Measurements from ENCODE around the gene ASPDH.

The ASPDH gene

DNA sequence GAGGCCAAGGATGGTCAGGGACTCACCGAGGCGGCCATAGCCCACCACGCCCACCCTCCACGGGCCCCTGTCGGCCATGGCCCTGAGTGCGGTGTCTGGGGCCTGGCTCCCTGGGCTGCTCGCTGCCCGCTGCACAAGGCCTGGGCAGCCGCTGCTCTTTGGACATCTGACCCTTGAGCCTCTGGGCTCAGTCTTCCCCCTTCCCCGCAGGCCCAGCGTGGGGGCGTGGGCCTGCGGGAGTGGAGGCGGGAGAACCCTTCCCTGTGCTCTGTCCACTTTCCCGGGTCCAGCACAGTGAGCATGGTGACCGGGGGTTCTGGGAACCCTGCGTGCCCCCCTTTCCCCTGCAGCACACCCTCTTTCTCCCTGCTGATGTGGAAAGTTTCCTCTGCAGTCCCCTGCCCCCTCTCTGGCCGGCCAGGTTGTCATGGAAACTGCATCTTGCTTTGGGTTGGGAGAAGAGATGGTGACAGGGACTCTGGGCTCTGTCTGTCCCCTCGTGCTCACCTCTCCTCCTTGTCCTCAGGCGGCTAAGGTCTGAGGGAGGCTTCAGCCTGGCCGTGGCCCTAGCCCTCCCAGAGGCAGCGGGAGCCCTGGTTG, at the start of gene ASPDH:
Gene ASPDH, minus strand, starts transcription at position 168 of the 600 bp plus-strand sequence. Its CDS starts 90 bp downstream, at position 78.
- DNase-seq (ENCODE audit: low spot score) = no peak

- DNase-seq (ENCODE audit: low spot score) = no peak
Observed at GRCh38 chr19:50562996-50563395, 49.3 kb upstream of the ASPDH start.

- no peak for DNase-seq (ENCODE audit: low spot score)
Observed at GRCh38 chr19:50562329-50562728, 48.6 kb upstream of the ASPDH start.

DNA sequence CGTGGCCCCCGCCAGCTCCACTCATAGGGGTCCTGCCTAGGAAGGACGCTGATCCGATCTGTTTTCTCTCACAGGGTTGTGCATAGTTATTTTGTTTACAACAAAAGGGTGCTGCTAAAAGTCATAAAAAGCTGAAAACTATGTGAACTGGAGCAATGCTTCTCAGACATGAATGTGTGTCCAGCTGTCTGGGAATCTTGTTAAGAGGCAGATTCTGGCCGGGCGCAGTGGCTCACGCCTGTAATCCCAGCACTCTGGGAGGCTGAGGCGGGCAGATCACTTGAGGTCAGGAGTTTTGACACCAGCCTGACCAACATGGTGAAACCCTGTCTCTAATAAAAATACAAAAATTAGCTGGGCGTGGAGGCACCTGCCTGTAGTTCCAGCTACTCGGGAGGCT, 45.9 kb upstream of the ASPDH start:
- DNase-seq (ENCODE audit: low spot score) = no peak

DNA sequence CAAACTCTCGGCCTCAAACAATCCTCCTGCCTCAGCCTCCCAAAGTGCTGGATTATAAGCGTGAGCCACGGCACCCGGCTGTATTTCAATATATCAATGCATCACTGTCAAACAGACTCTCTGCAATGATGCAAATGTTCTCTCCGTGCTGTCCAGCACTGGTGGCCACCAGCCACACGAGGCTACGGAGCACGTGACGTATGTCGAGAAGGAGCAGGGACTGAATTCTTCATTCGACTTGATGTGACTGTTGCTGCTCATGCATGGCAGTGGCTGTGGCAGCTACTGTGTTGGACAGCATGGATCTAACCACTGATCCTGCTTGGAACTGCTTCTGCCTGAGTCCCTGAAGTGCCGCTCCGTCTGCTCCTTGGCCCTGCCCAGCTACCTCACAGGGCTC, 44.7 kb upstream of the ASPDH start:
- no peak for DNase-seq (ENCODE audit: low spot score)

GRCh38 chr19:50558039-50558438, 44.3 kb upstream of the ASPDH start:
- DNase-seq (ENCODE audit: low spot score) = no peak

DNA sequence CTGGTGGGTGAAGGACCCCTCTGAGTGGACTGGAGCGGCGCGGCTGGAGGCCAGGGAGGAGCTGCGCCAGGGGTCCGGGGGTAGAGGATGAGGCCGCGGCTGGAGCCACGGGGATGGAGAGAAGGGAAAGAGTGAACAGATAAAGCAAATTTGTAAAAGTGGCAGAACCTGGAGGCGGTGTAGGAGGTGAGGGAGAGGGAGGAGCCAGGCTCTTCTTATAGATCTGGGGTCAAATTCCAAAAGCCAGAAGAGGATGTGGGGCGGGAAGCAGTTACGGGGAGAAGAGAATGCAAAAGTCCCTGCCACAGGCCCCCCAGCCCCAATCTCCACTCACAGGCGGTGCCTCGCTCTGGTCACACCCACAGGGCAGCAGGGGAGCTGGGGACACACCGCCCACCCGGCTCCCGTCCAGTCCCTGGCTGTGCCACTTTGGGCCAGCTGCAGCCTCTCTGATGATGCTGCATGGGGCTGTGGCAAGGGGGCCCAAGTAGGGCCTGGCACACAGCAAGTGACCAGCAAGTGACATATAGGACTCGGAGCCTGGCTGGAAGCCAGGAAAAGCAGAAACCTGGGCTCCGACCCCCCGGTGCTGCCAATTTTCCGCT, 43.4 kb upstream of the ASPDH start:
- no peak for DNase-seq (ENCODE audit: low spot score)

DNA sequence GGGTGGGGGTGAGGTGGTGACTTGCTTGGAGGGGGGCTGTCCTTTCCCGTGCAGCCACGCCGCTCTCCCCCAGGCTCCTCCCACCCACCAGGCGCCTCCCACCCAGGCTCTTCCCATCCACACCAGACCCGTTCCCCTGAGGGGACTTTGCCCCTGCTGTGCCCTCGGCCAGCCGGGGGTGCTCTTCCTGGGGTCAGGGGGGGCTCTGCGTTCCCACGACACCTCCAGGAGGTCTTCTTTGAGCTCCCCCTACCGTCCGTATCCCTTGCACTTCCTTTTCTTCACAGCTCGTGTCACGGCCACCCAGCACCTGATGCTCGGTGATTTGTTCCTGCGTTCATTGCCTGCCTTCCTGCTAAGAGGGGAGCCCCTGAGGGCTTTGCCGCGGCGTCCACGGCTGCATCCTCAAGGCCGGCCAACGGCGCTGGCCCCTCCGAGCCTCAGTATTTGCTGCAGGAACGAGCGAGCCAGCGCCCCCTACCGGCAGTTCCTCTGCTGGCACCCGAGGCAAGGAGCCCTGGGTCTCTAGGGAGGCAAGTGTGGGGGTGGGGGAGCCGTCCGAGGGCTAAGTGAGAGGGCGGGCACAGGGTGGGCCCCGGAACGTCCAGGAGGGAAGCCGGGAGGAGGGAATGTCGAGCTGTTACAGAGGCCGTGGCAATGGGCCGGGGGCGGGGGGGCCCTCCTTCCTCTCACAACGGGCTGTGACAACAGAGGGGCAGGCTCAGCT, 42.7 kb upstream of the ASPDH start:
- DNase-seq (ENCODE audit: low spot score) = peak; percentile 84

DNA sequence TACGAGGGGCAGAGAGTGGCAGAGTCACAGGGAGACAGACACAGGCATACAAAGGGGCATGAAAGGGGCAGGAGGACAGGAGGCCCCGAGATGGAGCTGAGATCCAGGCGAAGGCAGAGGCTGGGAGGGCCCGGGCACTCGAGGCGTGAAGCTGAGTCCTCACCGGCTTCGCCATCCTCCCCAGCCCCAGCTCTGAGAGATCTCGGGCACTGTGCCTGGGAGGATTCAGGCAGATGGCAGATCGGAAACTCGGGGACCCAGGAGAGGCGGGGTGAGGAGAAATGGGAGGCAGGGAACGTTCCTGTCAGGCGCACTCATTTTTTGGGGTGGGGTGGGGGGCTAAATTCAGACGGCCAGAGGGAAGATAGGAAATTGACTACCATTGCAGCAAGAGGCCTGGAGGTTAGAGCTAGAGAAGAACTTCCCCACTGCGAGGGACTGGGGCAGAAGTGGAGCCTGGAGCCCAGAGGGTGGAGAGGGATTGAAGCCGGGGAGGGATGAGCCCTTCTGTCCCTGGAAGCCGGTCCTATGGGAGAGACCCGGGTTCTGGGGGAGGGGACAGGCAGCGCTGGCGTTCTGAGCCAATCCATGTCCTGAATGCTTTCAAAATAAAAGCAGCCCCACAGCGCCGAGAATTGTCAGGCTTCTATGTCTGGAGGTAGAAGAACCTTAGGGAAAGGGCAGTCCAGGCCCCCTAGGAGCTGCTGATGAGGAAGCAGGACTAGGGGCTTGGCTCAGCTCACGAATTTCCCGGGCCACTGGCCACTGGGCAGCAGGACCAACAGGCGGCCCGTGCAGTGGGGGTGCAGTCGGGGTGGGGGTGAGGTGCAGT, 42.0 kb upstream of the ASPDH start:
- DNase-seq (ENCODE audit: low spot score) = no peak

DNA sequence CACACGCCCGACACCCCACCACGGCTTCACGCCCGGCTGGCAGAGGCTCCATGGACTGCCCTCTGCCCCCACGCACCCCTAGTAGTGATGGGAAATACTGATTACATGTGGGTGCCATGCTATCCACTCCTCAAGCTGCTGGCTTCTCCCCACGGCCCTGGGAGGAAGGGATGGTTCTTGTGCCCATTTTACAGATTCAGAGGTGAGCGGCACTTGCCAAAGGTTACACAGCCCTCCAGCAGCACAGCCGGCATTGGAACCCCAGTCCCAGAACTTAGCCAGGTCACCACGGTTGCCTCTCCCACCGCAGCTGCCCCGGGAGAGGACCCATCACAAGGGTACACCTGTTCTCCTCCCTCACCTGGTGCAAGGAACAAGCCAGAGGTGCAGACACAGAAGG, 41.3 kb upstream of the ASPDH start:
- no peak for DNase-seq (ENCODE audit: low spot score)

GRCh38 chr19:50554212-50554611, 40.5 kb upstream of the ASPDH start:
- no peak for DNase-seq (ENCODE audit: low spot score)

DNA sequence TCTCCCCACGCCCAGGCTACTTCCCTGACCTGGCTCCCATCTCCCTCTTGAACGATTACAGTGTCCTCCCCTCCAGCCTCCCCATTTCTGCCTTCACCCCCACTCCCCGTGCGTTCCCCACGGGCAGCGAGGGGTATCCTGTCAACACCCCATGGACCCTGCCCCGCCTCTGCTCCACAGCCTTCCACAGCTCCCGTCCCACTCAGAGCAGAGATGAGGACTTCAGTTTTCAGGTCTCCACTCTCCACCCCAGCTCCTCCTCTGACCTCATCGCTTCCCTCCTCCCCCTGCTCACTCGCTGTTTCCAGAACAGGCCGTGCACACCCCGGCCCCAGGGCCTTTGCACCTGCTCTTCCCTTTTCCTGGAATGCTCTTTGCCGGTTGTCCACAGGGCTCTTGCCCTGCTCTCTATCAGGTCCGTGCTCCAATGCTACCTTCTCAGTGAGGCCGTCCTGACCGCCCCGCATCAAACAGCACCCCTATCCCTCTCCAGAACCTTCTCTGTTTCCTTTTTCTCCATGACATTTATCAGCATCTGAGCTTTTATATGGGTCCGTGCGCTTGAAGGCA, 39.5 kb upstream of the ASPDH start:
- no peak for DNase-seq (ENCODE audit: low spot score)

DNA sequence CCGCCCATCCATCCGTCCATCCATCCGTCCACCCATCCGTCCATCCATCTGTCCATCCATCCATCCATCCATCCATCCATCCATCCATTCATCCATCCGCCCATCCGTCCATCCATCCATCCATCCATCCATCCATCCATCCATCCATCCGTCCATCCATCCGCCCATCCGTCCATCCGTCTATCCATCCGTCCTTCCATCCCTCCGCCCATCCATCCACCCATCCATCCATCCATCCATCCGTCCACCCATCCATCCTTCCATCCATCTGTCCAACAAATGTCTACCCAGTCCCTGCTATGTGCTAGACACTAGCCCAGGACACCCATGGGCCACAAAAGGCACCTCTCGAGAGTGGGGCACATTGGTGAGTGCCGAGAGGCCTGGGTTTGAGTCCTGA, 38.8 kb upstream of the ASPDH start:
- no peak for DNase-seq (ENCODE audit: low spot score)

- no peak for DNase-seq (ENCODE audit: low spot score)
Observed at GRCh38 chr19:50551715-50552187, 38.0 kb upstream of the ASPDH start.

DNA sequence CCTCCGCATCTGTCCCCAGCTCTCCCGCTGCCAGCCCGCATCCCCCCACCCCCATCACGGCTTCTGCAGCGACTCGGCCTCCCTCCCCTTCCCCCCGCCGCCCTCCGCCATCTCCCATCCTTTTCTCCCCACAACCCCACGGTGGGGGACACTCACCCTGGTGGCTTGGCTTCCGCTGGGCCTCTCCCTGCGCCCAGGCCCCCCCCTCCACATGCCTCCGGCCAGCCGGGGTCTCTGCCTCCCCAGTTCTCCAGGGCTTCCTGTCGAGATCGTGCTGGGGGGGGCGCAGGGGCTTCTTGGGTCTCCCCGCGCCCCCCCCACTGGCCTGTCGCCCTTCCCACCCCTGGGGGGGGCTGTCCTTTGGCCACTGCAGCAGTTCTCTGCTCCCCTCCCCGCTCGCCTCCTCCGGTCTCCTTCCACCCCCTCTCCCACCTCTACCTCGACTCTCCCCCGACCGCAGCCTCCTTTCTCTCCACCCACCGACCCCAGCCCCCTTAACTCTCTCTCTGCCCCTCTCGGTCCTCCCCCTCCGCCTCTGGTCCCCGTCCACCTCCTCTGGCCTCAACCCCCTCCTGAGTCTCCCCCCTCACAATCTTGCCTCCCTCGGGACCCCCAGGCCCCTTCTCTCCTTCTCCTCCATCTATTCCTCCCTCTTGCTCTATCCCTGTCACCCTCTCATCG, 37.5 kb upstream of the ASPDH start:
- no peak for DNase-seq (ENCODE audit: low spot score)

DNA sequence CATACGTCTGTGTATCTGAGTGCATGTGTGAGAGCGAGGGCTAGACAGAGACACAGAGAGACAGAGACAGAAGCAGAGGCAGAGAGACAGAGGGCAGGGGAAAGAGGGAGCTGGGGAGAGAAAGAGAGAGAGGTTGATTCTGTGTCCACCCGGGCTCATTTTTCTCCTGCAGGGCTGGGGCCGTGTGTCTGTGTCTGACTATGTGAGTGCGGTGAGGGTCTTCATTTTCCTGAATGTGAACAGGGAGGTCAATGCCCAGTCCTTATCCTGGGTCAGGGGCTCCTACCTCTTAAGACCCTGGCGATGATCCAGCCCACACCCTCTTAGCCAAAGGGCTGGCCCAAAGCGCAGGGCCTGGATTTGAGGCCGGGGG, 36.9 kb upstream of the ASPDH start:
- no peak for DNase-seq (ENCODE audit: low spot score)

DNA sequence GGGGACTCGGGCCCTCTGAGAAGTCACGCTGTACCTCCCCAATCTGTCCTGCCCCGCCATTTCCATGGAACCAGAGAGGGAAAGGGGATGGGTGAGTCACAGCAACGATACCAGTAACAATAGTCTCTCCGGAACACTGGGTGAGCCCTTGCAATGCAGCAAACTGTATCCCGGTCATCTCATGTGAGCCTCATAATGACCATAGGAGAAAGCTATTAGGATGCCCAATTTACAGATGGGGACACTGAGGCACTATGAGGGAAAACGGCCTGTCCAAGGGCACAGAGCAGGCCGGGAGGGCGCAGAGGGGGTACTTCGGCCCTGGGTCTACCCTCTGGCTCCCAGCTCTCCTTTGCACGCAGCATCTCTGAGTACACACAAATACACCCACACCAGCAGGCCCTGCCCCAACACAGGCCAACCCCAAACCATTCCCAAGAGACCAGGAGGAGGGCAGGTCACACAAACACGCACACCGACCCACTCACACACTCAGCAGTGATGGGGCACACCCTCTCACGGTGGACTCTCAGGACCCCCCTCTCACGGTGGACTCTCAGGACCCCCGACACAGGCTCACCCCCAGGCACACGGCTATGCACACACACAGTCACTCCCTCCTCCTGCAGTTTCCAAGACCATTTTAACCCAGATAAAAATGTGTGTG, 36.3 kb upstream of the ASPDH start:
- no peak for DNase-seq (ENCODE audit: low spot score)

DNA sequence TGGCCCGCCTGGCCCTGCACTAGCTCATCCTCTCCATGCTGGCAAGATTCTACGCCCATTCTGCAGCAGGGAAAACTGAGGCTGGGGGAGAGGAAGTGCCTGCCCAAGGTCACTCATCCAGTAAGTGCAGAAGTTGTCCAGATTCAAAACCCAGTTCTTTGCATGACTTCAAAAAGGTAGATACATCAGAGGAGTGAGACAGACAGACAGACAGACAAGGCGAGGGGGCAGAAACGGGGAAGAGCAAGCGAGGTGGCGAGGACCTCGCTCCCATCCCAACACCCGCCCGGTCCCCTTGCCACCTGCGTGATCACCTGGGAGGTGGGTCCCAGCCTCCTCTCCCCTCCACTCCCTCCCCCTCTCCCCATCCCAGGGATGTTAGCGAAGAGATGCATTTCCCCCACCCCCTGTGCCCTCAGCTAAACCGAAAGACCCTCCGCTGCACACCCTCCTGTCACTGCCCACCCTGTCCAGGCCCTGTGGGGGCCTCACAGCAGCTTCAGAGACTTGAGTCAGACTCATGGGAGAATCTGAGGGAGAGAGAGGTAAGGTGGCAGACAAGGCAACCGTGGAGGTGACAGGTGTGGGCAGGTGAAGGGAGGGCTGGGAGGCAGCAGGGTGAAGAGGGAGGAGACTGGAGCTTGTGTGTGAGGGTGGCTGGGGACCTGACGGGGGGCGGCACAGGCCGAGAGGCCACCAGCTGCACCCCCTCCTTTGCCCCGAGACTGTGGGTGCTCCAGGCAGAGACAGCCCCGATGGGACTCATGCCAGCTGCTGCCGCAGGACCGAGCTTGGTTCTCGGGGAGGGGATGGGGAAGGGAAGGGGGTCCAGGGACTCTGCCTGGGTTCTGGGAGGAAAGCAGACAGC, 35.6 kb upstream of the ASPDH start:
- no peak for DNase-seq (ENCODE audit: low spot score)

DNA sequence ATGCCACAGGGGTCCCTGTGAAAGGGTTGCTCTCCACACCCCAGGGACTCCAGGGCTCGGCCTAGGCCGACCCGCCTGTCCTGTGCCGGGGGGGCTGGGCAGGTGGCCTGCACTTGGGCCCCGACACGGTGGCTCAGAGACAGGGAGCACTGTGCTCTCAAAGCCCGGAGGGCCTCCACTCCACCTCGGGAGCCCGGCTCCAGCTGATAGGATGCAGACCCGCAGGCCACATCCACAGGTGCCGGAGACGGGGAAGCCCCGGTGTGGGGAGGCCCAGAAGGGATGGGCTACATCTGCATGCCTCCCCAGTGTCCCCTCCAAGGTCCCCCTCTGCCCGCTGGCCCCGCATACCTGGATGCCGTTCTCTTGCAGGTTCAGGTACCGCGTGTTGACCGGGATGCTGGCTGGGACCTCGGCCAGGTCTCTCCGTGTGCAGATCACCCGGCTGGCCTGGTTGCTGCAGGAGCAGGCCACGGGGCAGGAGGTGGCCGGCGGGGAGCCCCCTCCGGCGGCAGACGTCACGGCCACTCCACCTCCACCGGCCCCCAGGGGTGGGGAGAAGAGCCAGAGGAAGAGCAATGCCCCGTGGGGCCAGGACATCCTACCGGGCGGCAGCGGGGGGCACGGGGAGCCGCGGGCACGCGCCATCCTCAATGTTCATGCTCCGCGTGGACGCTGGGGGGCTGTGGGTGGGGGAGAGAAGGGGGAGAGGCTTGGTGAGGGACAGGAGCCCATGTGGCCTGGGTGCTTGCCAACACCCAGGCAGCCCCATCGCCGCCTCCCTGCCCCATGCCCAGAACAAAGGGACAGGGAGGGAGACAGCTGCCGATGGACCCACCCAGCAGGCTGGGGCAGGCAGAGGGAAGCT, 34.7 kb upstream of the ASPDH start:
- DNase-seq (ENCODE audit: low spot score) = no peak
